Suprapubic skin (tissue), 4 donors: ENCODE measurements around the gene USP20. TPM values are rescaled to one million over a fixed set of nuclear protein-coding genes. Genes with fewer than 3 reads are reported as not detected.

Experiments used
- DNase-seq, 2 donors: peaks; one replicate each; pipeline ENCODE4 v3.0.0-alpha.2; 2019; ENCODE audit warnings: low spot score in 2 of 2
- H3K27ac ChIP-seq: fragments of 200-600 bp; sonication (generic); one replicate; pipeline ENCODE4 v1.5.1; 2019
- H3K27me3 ChIP-seq: fragments of 200-600 bp; sonication (generic); one replicate; pipeline ENCODE4 v1.5.1; 2019
- H3K36me3 ChIP-seq: fragments of 200-600 bp; sonication (generic); one replicate; pipeline ENCODE4 v1.5.1; 2019
- H3K4me1 ChIP-seq: fragments of 200-600 bp; sonication (generic); one replicate; pipeline ENCODE4 v1.5.1; 2019
- H3K4me3 ChIP-seq: fragments of 200-600 bp; sonication (generic); one replicate; pipeline ENCODE4 v1.5.1; 2019; ENCODE audit warnings: mild to moderate bottlenecking
- H3K9me3 ChIP-seq: fragments of 200-600 bp; sonication (generic); one replicate; pipeline ENCODE4 v1.5.1; 2019
- CTCF ChIP-seq, 2 donors: fragments of 200-600 bp in 1 of 2; fragments of 450-650 bp in 1 of 2; sonication (generic) in 1 of 2; IDR thresholded peaks; one replicate each; pipeline ENCODE4 v1.5.1; 2016 to 2019; ENCODE audit warnings: antibody characterized with exemption in 2 of 2, mild to moderate bottlenecking in 1 of 2, moderate library complexity in 1 of 2
- EP300 ChIP-seq: sonication (generic); formaldehyde crosslinking; IDR thresholded peaks from one replicate; pipeline ENCODE4 v1.6.1; 2017; ENCODE audit warnings: antibody characterized with exemption
- POLR2A ChIP-seq, 2 donors: fragments of 450-650 bp; IDR thresholded peaks; one replicate each; pipeline ENCODE4 v1.6.1; 2017; ENCODE audit warnings: antibody characterized with exemption in 2 of 2, mild to moderate bottlenecking in 2 of 2, moderate library complexity in 2 of 2
- POLR2AphosphoS5 ChIP-seq, 3 donors: sonication (generic); formaldehyde crosslinking; IDR thresholded peaks; one replicate each; pipeline ENCODE4 v1.6.1; 2017; ENCODE audit warnings: antibody characterized with exemption in 3 of 3
- WGBS: methylation state at CpG from one replicate; pipeline ENCODE4 v1.1.5; 2018; 5-methylcytosine and 5-hydroxymethylcytosine counted together
- total RNA-seq, 4 donors: library from RNA; depleted of rRNA; stranded (reverse); fragments of >200 nt; gene quantifications; one replicate each; pipeline ENCODE4 v1.1.0, GENCODE V29; 2016

Gene USP20
- total RNA-seq, 4 donors from 2014 or later: 22.6 to 51.4 (median 34.4) TPM

DNA sequence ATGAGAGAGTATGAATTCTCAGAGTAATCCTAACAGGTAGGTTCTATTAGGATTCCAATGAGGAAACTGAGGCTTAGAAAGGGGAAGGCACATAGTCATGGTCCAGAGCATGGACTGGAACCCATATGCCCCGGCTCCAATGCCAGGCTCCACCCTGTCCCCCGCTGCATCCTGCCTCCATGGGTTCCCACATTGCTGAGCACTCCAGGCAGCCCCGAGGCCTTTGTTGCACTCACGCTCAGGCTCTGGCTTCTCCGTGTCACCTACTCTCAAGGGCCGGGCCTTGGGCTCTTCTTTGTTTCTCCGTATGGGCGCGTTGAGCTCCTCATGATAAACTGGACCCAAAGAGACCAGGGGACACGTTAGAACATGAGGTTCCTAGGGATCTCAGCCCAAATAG is 6.3 kb upstream of the USP20 start:
- 96% methylated on average over 10 of the region's 10 CpGs for WGBS
- peaks cover 64% of the 10 kb centered on the region for H3K36me3 ChIP-seq
- no peak for TF ChIP-seq POLR2A (IDR thresholded peaks at IDR 0.05)
- TF ChIP-seq EP300: no peak
- TF ChIP-seq CTCF (IDR thresholded peaks at IDR 0.05): no peak
- no peak for TF ChIP-seq POLR2AphosphoS5 (IDR thresholded peaks at IDR 0.05)

DNA sequence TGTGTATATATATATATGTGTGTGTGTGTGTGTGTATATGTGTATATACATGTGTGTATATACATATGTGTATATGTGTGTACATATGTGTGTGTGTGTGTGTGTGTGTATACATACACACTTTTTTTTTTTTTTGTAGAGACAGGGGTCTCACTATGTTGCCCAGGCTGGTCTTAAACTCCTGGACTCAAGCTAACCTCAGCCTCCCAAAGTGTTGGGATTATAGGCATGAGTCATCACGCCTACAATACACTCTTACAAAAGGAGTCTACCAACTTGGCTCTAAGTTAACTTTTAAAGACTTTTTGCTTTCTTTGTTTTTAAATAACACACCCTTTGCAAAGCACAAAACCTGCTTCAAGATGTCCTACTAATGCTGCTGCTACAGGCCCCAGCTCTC is 2.3 kb upstream of the USP20 start:
- WGBS: 95% methylated on average over 1 of the region's 1 CpG

More for the DNA sequence above, 6.3 kb upstream of the USP20 start:
- Histone ChIP-seq H3K4me1 (peaks cover 8% of the 10 kb centered on the region), H3K27ac (no peak overlapping the region), H3K27me3 (no peaks in the 10 kb centered on the region), H3K4me3 (no peak overlapping the region), H3K9me3 (no peaks in the 10 kb centered on the region)
- DNase-seq: no peak

GRCh38 chr9:129834489-129835127 is 650 bp upstream of the USP20 start:
- under 1% methylated on average over 31 of the region's 32 CpGs for WGBS
- Histone ChIP-seq H3K36me3 (peaks cover 37% of the 10 kb centered on the region), H3K4me3 (peak overlapping the region; percentile 99), H3K9me3 (no peaks in the 10 kb centered on the region), H3K4me1 (peaks cover 35% of the 10 kb centered on the region), H3K27me3 (no peaks in the 10 kb centered on the region), H3K27ac (peak overlapping the region; percentile 86)
- TF ChIP-seq CTCF (IDR thresholded peaks at IDR 0.05) (no peak), POLR2A (IDR thresholded peaks at IDR 0.05) (no peak), EP300 (no peak), POLR2AphosphoS5 (IDR thresholded peaks at IDR 0.05) (no peak)
- DNase-seq: peak in 1 of 2 donors; percentile 84

More for the DNA sequence above, 2.3 kb upstream of the USP20 start:
- Histone ChIP-seq H3K4me1 (peaks cover 30% of the 10 kb centered on the region), H3K4me3 (no peak overlapping the region), H3K27me3 (no peaks in the 10 kb centered on the region), H3K27ac (no peak overlapping the region), H3K9me3 (no peaks in the 10 kb centered on the region), H3K36me3 (peaks cover 53% of the 10 kb centered on the region)
- TF ChIP-seq POLR2A (IDR thresholded peaks at IDR 0.05) (no peak), CTCF (IDR thresholded peaks at IDR 0.05) (no peak), POLR2AphosphoS5 (IDR thresholded peaks at IDR 0.05) (no peak), EP300 (no peak)
- no peak for DNase-seq

DNA sequence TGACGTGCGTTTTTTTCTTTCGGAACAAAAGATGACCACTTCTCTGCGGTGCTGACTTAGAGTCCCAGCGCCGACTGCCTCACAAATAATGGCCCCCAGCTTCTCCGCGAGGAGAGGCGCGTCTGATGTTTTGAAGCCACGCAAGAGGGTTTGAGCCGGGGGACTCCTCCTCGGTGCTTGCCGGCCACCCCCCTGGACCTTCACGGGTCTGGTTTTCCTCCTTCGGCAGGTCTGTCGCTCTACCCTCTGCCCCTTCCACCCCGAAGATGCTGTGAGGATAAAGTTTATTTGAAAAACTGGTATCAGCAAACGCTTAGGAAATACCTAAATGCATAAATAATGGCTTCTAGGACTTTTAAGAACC is 584 bp downstream of the USP20 start:
- Histone ChIP-seq H3K27ac (peak overlapping the region; percentile 86), H3K36me3 (peaks cover 24% of the 10 kb centered on the region), H3K4me3 (peak overlapping the region; percentile 99), H3K4me1 (peaks cover 35% of the 10 kb centered on the region), H3K9me3 (no peaks in the 10 kb centered on the region), H3K27me3 (no peaks in the 10 kb centered on the region)
- no peak for TF ChIP-seq POLR2A (IDR thresholded peaks at IDR 0.05)
- no peak for TF ChIP-seq EP300
- no peak for TF ChIP-seq CTCF (IDR thresholded peaks at IDR 0.05)
- TF ChIP-seq POLR2AphosphoS5 (IDR thresholded peaks at IDR 0.05): no peak
- DNase-seq: no peak
- under 1% methylated on average over 16 of the region's 19 CpGs for whole genome bisulfite sequencing

- DNase-seq: no peak
- Histone ChIP-seq H3K9me3 (no peaks in the 10 kb centered on the region), H3K36me3 (peaks cover 18% of the 10 kb centered on the region), H3K27me3 (no peaks in the 10 kb centered on the region), H3K27ac (no peak overlapping the region), H3K4me1 (peaks cover 35% of the 10 kb centered on the region), H3K4me3 (peak overlapping the region; percentile 99)
- no peak for TF ChIP-seq POLR2A (IDR thresholded peaks at IDR 0.05)
- no peak for TF ChIP-seq CTCF (IDR thresholded peaks at IDR 0.05)
- no peak for TF ChIP-seq EP300
- TF ChIP-seq POLR2AphosphoS5 (IDR thresholded peaks at IDR 0.05): no peak
- WGBS: 30% methylated on average over 16 of the region's 16 CpGs
Measured at GRCh38 chr9:129836311-129837007, 1.2 kb downstream of the USP20 start.
